ENCODE measurements around the gene ARHGEF7.

Gene ARHGEF7

DNA sequence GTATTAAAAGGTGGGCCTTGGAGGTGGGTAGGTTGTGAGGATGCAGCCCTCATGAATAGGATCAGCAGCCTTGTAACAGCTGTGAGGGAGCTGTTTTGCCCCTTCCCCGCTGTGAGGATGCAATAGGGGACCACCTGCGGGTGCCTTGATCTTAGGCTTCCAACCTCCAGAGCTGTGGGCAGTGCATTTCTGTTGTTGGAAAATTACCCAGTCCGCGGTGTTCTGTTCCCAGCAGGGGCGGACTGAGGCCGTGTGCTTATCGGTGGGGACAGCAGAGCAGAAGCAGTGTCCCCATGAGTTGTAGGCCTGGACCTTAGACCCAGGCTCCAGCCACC is 150.6 kb downstream of the ARHGEF7 start:
- TF ChIP-seq, protein P1, sequence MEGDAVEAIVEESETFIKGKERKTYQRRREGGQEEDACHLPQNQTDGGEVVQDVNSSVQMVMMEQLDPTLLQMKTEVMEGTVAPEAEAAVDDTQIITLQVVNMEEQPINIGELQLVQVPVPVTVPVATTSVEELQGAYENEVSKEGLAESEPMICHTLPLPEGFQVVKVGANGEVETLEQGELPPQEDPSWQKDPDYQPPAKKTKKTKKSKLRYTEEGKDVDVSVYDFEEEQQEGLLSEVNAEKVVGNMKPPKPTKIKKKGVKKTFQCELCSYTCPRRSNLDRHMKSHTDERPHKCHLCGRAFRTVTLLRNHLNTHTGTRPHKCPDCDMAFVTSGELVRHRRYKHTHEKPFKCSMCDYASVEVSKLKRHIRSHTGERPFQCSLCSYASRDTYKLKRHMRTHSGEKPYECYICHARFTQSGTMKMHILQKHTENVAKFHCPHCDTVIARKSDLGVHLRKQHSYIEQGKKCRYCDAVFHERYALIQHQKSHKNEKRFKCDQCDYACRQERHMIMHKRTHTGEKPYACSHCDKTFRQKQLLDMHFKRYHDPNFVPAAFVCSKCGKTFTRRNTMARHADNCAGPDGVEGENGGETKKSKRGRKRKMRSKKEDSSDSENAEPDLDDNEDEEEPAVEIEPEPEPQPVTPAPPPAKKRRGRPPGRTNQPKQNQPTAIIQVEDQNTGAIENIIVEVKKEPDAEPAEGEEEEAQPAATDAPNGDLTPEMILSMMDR (IDR thresholded peaks at IDR 0.05; ENCODE audit: low read depth, low read length, missing control alignments), result no peak
- no peak overlapping the region for H3K4me3 ChIP-seq (replicated peaks; ENCODE audit: low read depth, low read length)
- no peak for DNase-seq (ENCODE audit: extremely low read depth, low read depth)

DNA sequence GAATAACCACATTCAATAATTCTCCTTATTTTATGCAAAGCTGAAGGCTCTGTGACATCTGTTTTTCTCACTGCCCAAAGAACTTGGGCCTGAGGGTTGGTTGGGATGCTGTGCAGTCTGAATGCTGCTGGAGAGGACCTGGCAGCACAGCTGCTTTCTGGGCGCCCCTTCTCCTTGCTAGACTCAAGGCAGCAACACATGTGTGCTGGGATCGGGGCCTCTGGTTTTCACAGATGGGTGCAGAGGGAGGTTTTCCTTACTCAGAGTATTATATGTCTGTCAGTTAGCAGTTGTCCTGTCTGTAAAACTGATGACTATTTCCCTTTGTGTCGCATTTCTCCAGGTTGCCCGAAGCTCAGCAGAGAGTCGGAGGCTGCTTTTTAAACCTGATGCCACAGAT is 152.1 kb downstream of the ARHGEF7 start:
- TF ChIP-seq, protein P1 (IDR thresholded peaks at IDR 0.05; ENCODE audit: low read depth, low read length, missing control alignments), result no peak
- no peak overlapping the region for H3K4me3 ChIP-seq (replicated peaks; ENCODE audit: low read depth, low read length)
- no peak for DNase-seq (ENCODE audit: extremely low read depth, low read depth)

DNA sequence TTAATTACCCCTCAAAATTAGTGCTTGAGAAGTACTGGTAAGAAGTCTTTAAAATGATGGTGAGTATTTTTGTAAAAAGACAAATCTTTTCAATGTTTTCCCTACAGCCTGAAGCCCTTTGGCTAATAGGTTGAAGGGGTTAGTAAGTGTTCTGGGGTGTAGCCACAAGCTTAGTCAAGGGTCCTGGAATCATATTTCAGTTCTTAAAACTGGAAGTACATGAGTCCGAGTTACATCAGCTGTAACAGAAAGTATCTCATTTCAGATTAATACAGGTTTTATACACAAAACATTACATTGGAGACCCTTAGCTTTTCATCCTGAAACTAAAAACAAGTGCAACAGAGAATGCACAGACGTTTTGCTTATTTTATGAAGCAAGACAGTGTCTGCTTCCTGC is 152.7 kb downstream of the ARHGEF7 start:
- TF ChIP-seq, protein P1 (IDR thresholded peaks at IDR 0.05; ENCODE audit: low read depth, low read length, missing control alignments), result no peak
- DNase-seq (ENCODE audit: extremely low read depth, low read depth), result no peak

DNA sequence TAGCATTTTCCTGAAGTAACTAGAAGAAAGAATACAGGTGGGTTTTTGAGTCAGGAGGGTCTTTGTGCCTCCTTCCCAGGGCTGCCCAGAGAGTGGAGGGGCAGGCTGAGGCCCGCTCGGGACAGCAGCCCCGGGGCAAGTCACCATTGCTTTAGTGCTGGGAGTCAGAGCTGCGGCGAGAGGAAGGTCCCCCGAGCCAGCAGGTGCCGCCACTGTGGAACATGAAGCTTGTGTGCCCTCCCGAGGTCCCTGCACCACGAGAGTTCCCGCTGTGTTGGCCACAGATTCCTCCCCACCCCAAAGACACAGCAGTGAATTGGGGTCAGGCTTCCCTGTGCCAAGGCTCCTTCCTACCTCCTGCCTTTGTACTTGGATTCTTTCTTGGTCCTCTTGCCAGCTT is 154.4 kb downstream of the ARHGEF7 start:
- no peak overlapping the region for H3K4me3 ChIP-seq (replicated peaks; ENCODE audit: low read depth, low read length)
- TF ChIP-seq, protein P1 (IDR thresholded peaks at IDR 0.05; ENCODE audit: low read depth, low read length, missing control alignments), result no peak
- no peak for DNase-seq (ENCODE audit: extremely low read depth, low read depth)

More for the DNA sequence above, 152.7 kb downstream of the ARHGEF7 start:
- no peak overlapping the region for H3K4me3 ChIP-seq (replicated peaks; ENCODE audit: low read depth, low read length)

DNA sequence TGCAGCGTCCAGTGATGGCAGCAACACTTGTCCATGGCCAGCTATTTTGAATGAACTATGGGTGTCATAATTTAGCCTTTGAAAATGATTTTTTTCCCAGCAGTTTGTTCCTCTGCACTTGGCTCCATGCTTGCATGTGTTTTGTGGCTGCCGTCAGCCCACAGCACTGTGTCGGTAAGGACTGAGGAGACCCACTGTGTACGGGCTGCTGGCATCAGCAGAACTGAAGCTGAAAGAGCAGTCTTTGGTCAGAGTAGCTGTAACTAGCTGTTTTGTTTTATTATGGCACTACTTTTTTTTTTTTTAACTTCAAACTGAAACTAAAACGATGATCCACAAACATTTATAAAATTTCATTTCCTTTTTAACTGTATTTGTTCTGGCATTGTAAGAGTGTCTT is 155.0 kb downstream of the ARHGEF7 start:
- TF ChIP-seq, protein P1 (IDR thresholded peaks at IDR 0.05; ENCODE audit: low read depth, low read length, missing control alignments), result no peak
- DNase-seq (ENCODE audit: extremely low read depth, low read depth), result no peak
- H3K4me3 ChIP-seq (replicated peaks; ENCODE audit: low read depth, low read length), result no peak overlapping the region

DNA sequence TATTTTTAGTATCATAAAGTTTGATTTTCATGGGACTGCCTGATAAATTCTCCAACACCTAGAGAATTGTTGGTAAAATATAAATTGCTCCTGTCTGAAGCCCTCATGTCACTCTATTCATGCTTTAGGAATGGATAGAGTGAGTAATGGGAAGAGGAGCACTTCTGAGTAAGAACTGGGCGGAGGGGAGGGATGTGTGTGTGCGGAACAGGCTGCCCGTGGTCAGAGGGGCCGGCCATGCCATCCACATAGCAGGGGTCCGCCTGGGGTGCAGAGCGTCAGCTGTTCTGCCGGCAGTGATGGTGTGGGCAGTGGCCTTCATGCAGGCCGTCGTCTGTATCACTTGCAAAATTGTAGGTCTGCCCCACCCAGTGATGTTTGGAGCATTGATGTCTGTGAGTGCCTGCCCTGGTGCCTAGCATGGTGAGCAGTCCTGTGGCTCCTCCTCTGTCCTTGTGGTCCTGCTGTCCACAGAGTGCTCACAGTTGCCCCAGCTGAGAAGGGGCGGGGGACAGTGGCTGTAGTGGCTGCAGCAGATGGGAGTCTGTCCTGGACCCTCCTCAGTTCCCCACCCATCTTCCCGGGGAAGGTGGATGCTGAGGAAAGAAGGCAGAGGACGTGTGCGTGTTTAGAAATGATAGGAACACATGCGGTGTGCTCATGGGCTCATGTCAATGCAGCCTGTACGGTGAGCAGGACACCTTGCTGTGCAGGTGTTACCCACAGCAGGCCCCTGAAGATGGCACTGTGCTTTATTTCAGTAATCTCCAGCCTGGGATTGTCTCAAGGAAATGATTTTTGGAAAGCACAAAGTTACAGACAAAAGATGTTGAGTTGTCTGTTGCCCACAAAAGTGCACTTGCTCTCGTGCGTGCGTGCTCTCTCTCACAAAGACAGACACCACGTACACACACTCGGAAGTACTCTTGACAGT is 155.9 kb downstream of the ARHGEF7 start:
- TF ChIP-seq, protein P1 (IDR thresholded peaks at IDR 0.05; ENCODE audit: low read depth, low read length, missing control alignments), result no peak
- no peak overlapping the region for H3K4me3 ChIP-seq (replicated peaks; ENCODE audit: low read depth, low read length)
- DNase-seq (ENCODE audit: extremely low read depth, low read depth), result no peak

All from HFF-Myc (cell line).